Measurements from ENCODE around the gene TXLNG. TPM values are rescaled to one million over a fixed set of nuclear protein-coding genes. Genes with fewer than 3 reads are reported as not detected.
A peak's percentile ranks its signal among the peaks of the same experiment; 100 is the strongest.

TXLNG gene
- total RNA-seq, 4 donors from 2014 or later, result 6.4 to 14.9 (median 10.9) TPM

DNA sequence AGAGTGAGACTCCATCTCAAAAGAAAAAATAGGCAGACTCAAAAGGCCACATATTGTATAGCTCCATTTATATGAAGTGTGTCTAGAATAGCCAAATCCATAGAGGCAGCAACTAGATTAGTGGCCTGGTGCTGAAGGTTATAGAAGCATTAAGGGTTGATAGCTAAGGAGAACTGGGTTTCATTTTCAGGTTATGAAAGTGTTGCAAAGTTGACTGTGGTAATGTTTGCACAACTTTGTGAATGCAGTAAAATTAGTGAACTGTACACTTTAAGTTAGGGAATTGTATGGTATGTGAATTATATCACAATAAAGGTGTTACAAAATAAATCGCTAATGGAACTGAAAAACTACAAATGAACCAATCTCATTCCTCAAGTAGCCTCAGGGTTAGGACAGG is 28.3 kb downstream of the TXLNG start:
- WGBS, 2 donors, result 92 to 94% methylated on average over 1 of the region's 1 CpG
- intact Hi-C loops (cut with DNase I), result no loop called here
- H3K36me3 ChIP-seq, result peaks cover 0 to 13% (median 0%) of the 10 kb centered on the region in 3 donors
- no peaks in the 10 kb centered on the region for H3K9me3 ChIP-seq
- H3K27ac ChIP-seq, result no peak overlapping the region
- H3K4me1 ChIP-seq, result no peaks in the 10 kb centered on the region
- TF ChIP-seq, protein P1, sequence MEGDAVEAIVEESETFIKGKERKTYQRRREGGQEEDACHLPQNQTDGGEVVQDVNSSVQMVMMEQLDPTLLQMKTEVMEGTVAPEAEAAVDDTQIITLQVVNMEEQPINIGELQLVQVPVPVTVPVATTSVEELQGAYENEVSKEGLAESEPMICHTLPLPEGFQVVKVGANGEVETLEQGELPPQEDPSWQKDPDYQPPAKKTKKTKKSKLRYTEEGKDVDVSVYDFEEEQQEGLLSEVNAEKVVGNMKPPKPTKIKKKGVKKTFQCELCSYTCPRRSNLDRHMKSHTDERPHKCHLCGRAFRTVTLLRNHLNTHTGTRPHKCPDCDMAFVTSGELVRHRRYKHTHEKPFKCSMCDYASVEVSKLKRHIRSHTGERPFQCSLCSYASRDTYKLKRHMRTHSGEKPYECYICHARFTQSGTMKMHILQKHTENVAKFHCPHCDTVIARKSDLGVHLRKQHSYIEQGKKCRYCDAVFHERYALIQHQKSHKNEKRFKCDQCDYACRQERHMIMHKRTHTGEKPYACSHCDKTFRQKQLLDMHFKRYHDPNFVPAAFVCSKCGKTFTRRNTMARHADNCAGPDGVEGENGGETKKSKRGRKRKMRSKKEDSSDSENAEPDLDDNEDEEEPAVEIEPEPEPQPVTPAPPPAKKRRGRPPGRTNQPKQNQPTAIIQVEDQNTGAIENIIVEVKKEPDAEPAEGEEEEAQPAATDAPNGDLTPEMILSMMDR (IDR thresholded peaks at IDR 0.05), result no peak
- no peak for TF ChIP-seq POLR2A (IDR thresholded peaks at IDR 0.05)
- no peak overlapping the region for H3K4me3 ChIP-seq
- no peaks in the 10 kb centered on the region for H3K27me3 ChIP-seq
- DNase-seq, result no peak

DNA sequence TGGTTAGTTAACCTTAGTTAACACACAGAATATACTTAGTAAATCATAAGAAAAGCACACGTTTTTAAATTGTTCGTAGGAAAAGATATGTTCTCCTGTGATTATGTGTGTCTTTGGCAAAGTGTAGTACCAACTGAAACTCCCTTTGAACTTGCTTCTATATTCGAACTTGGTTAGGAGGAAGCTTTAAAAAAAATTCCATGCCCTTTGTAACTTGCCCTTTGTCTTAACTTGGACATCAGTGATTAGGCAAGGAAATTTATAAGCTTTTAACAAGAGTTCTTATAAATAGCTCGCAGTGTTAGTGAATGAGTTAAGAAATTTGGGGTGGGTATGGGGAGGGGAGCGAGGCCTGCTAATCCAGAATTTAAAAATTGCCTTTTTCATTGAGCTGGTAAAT is 33.4 kb downstream of the TXLNG start:
- Histone ChIP-seq H3K27me3 (no peaks in the 10 kb centered on the region), H3K9me3 (no peaks in the 10 kb centered on the region), H3K36me3 (peaks cover 0 to 60% (median 0%) of the 10 kb centered on the region in 3 donors), H3K4me3 (no peak overlapping the region), H3K27ac (no peak overlapping the region), H3K4me1 (no peaks in the 10 kb centered on the region)
- 78 to 84% methylated on average over 5 of the region's 5 CpGs for WGBS, 2 donors
- intact Hi-C loops (cut with DNase I), result no loop called here
- no peak for DNase-seq
- no peak for TF ChIP-seq POLR2A (IDR thresholded peaks at IDR 0.05)

DNA sequence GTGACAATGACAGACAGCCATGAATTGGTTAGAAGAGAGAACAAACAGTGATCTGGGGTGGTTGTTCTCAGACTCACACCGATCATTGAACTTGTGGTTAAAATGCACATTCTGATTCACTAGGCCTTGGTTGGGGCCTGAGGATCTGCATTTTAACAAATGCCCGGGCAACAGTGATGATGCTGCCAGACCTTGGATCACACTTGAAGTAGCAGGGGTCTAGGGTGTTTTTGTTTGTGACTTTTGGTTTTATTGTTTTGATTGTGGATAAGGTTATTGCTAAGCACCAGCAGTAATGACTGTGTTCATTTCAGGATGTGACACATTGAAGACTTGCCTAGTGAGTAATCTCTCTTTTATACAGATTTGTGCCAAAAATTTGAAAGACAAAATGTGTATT is 36.5 kb downstream of the TXLNG start:
- H3K36me3 ChIP-seq, result peaks cover 0 to 65% (median 0%) of the 10 kb centered on the region in 3 donors
- DNase-seq, result no peak
- no peaks in the 10 kb centered on the region for H3K9me3 ChIP-seq
- peaks cover 0 to 16% (median 0%) of the 10 kb centered on the region in 3 donors for H3K4me1 ChIP-seq
- no peaks in the 10 kb centered on the region for H3K27me3 ChIP-seq
- TF ChIP-seq, protein P1 (IDR thresholded peaks at IDR 0.05), result no peak
- TF ChIP-seq POLR2A (IDR thresholded peaks at IDR 0.05), result no peak
- 65 to 79% methylated on average over 2 of the region's 2 CpGs for WGBS, 2 donors
- intact Hi-C loops (cut with DNase I), result no loop called here
- no peak overlapping the region for H3K27ac ChIP-seq
- H3K4me3 ChIP-seq, result no peak overlapping the region

DNA sequence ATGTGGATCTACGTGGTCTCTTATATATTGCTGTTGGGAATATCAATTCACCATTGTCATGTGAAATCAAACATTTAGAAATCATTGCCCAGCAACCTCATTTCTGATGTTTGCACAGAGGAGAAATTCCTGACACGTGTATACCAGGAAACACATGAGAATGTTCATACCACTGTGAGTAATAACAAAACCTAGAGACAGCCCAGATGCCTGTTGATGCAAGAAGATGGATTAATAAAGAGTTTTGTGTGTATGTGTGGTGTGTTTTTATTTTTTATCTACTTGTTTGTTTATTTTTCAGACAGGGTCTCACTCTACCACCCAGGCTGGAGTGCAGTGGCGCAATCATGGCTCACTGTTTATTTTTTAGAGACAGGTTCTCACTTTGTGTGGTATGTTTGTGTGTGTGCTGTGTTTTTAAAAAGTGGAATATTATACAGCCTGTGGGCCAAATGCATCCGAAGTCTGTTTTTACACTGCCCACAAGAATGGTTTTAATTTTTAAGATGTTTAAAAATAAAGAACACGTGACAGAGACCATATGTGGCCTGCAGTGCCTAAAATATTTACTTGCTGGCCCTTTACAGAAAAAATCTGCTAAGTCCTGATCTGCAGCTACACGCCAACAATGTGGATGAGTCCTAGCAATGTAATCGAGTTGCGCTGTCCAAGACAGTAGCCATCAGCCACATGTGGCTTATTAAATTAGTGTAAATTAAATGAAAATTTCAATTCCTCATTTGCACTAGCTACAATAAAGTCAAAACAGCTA is 39.2 kb downstream of the TXLNG start:
- 67 to 71% methylated on average over 8 of the region's 8 CpGs for WGBS, 2 donors

DNA sequence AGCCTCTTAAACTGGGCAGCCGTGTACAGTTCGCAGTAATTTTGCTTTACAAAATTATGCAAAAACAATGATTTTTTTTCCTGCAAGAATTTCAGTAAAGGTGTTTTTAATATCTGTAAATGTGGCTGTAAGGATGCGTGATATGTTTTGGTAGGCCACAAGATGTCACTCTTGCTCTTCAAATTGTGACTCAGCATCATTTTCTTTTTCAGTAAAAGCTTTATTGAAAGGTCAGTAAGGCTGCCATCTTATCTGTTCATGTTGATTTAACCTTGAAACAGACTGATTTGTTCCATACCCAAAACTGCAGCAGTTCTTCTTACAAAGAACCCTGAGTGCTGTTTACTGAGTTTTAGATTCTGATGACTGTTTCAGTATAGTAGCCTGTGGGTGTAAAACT is 39.9 kb downstream of the TXLNG start:
- TF ChIP-seq POLR2A (IDR thresholded peaks at IDR 0.05), result no peak
- TF ChIP-seq, protein P1 (IDR thresholded peaks at IDR 0.05), result peak; percentile 26 to 47 (median 37)
- Histone ChIP-seq H3K36me3 (peaks cover 0 to 44% (median 0%) of the 10 kb centered on the region in 3 donors), H3K27me3 (no peaks in the 10 kb centered on the region), H3K4me1 (peaks cover 0 to 27% (median 0%) of the 10 kb centered on the region in 3 donors), H3K4me3 (no peak overlapping the region), H3K9me3 (no peaks in the 10 kb centered on the region), H3K27ac (peak overlapping the region in 1 of 4 donors; percentile 42)
- DNase-seq, result no peak
- intact Hi-C loops (cut with DNase I), result no loop called here
- 49 to 61% methylated on average over 3 of the region's 3 CpGs for WGBS, 2 donors

More for the DNA sequence above, 39.2 kb downstream of the TXLNG start:
- H3K9me3 ChIP-seq, result no peaks in the 10 kb centered on the region
- intact Hi-C loops (cut with DNase I), result no loop called here
- peaks cover 0 to 52% (median 0%) of the 10 kb centered on the region in 3 donors for H3K36me3 ChIP-seq
- no peak for TF ChIP-seq POLR2A (IDR thresholded peaks at IDR 0.05)
- TF ChIP-seq, protein P1 (IDR thresholded peaks at IDR 0.05), result no peak
- H3K4me1 ChIP-seq, result peaks cover 0 to 27% (median 0%) of the 10 kb centered on the region in 3 donors
- H3K4me3 ChIP-seq, result no peak overlapping the region
- DNase-seq, result no peak
- no peaks in the 10 kb centered on the region for H3K27me3 ChIP-seq
- H3K27ac ChIP-seq, result no peak overlapping the region
